ENCODE results near the gene HSD3B7.
"Not testable (repeated sequence)": the region's sequence is repeated elsewhere in the genome, so short reads cannot be mapped to it uniquely, and the experiment has no call there.

Gene HSD3B7

DNA sequence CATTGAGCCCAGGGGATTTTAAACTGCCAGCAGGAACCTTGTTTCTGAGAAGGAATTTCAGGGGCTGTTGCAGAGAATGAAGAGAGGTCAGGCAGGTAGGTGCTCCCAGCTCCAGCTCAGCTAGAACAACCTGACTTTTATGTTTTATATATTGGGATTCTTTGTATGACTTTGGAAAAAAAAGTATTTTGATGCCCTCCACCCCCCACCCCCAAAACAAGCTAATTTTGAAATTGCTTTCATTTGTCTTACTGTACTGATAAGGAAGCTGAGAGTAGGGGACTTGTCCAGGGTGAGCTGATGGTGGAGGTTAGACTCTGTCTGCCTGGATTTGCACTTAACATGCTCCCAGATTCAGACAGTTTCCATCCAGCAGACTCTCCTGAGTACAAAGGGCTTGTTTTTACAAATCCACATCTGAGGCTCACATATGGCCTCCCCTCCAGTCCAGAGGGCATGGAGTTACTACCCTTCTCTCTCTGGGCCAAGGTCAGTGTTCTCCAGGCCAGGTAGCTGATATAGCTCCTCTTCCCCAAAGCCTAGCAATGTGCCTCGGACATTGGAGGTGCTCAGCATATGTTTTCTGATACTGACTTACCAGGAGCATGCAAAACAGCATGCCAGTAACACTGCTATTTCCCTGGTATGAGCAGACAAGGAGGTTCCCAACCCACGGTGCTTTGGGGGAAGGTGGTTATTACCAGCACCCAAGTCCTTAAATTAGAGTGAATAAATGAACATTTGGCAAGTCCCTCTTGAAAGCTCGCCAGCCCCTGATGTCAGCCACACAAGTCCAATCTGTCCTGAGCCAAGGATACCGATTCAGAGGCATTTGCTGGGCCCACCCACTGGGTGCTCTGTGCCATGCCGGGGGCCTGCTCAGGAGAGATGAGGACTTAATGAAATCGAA is 14.1 kb downstream of the HSD3B7 start:
- no peak for DNase-seq (ENCODE audit: low read depth in 2 of 3, low spot score in 2 of 3)

DNA sequence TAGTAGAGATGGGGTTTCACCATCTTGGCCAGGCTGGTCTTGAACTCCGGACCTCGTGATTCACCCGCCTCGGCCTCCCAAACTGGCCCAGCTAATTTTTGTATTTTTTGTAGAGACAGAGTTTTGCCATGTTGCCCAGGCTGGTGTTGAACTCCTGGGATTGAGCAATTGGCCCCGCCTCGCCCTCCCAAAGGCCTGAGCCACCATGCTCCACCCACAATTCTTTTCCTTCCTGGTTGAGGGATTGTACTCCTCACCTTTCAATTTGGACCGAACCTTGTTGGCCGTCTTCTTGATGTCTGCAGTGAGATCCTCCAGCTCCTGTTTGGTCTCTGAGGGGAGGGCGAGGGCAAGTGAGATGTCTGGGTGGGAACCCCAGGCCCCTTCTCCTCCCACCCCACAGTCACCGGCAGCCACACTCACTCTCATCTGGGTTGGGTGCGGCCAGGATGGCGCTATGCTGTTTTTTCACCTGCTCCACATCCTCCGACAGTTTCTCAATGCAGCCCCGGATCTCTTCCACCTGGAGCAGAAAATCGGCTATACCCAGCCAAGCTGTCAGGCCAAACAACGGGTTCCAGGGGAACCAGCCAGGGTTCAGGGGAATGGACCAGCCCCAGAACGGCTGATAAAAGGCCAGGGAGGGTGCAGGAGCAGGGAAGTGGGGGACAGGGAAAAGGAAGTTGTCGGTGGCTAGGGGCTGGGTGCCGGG is 15.8 kb downstream of the HSD3B7 start:
- DNase-seq (ENCODE audit: low read depth in 2 of 3, low spot score in 2 of 3) = no peak

GRCh38 chr16:31001507-31002249 is 16.7 kb downstream of the HSD3B7 start:
- DNase-seq (ENCODE audit: low read depth in 2 of 3, low spot score in 2 of 3) = no peak

- DNase-seq (ENCODE audit: low read depth in 2 of 3, low spot score in 2 of 3) = no peak
Measured at GRCh38 chr16:31002250-31002700, 17.3 kb downstream of the HSD3B7 start.

GRCh38 chr16:31002862-31003341 is 17.9 kb downstream of the HSD3B7 start:
- DNase-seq (ENCODE audit: low read depth in 2 of 3, low spot score in 2 of 3) = no peak

DNA sequence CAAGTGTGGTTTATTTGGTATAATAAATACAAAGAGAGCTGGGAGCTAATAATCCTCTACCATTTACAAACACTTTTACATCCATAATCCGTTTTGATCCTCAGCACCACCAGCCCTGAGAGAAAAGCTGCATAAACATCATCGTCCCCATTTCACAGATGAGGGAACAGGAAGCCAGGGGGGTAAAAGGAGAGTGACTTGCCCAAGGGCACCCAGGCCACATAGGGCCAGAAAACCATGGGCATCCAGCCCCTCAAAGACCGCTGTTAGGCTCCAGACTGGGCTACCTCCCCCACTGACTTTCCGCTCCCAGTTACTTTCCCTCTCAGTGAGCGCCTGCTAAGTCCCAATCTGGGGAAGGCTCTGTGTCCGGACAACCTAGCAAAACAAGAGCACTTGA is 18.7 kb downstream of the HSD3B7 start:
- no peak for DNase-seq (ENCODE audit: low read depth in 2 of 3, low spot score in 2 of 3)

GRCh38 chr16:31004658-31005057 is 19.7 kb downstream of the HSD3B7 start:
- DNase-seq (ENCODE audit: low read depth in 2 of 3, low spot score in 2 of 3) = no peak

DNA sequence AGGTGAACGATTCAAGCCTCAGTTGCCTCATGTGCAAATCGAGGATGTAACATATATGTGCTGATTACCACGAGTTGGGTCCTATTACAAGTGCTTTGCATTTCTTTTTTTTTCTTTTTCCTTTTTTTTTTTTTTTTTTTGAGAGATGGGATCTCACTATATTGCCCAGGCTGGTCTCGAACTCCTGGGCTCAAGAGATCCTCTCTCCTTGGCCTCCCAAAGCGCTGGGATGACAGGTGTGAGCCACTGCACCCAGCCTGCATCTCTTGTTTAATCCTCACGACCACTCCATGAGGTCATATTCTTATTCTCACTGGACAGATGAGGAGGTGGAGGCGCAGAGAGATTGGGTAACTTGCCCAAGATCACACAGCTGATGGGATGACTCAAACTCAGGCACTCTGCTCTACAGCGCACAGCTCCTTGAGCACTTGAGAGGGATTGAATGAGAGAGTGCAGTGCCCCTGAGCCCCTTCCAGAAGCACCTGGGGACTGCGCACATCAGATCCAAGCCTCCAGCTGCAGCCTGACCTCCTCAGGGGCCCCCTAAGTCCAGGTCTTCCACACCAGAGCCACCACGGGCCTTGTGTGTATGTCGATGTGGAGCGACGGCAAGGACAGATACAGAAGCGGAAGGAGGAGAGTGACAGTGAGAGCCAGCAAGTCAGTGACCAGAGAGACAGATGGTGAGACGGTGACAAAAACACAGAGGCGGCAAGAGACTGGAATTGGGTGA is 20.5 kb downstream of the HSD3B7 start:
- DNase-seq (ENCODE audit: low read depth in 2 of 3, low spot score in 2 of 3) = no peak

DNA sequence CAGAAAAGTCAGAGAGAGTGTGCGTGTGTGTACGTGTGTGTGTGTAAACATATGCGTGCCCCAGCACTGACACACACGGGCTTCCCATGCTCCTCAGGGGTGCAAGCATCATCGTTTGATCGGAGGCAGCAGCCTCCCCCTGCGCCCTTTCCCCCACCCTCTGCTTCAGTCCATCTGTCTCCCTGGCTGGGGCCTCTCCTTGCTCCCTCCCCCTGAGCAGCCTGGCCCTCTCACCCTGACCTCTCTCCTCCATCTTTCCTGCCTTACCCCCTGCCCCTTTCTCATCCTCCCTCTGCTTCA is 21.0 kb downstream of the HSD3B7 start:
- no peak for DNase-seq (ENCODE audit: low read depth in 2 of 3, low spot score in 2 of 3)

GRCh38 chr16:31006589-31006988 is 21.6 kb downstream of the HSD3B7 start:
- no peak for DNase-seq (ENCODE audit: low read depth in 2 of 3, low spot score in 2 of 3)

GRCh38 chr16:31007684-31008083 is 22.7 kb downstream of the HSD3B7 start:
- DNase-seq (ENCODE audit: low read depth in 2 of 3, low spot score in 2 of 3) = no peak

DNA sequence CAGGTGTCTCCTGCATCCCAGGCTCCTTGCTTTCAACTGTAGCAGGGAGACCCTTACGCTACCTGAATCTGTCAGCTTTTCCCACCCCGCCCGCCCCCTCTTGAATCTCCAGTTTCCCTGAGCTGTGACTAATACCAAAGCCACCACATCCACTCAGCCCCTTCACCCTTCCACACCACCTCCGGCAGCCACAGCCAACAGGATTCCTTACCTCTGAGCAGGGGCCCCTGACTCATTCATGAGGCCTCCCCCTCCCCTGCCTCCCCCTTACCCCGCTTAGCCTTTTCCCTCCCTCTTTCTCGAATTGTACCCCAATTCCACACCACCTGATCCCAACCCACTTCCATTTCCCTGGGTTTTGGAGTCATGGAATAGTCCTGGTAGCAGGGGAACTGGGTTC is 23.1 kb downstream of the HSD3B7 start:
- no peak for DNase-seq (ENCODE audit: low read depth in 2 of 3, low spot score in 2 of 3)

- DNase-seq (ENCODE audit: low read depth in 2 of 3, low spot score in 2 of 3) = no peak
Measured at GRCh38 chr16:31008551-31008950, 23.5 kb downstream of the HSD3B7 start.

DNA sequence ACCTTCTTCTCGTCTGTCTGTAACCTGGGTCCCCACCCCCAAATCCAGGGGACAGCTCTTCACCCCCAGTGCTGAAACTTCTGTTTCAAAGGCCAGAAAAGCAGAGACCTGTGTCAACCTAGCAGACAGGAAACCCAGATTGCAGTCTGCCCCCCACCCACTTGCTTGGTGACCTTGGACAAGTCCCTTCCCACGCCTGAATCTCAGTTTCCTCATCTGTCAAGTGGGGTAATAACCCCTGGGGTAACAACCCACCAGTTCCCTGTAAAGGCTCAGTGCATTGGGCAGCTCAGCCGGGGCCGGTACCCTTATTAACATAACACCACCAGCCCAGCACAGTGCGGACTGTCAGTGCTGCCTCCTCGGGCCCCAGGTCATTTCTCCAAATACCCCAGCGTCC is 24.1 kb downstream of the HSD3B7 start:
- DNase-seq (ENCODE audit: low read depth in 2 of 3, low spot score in 2 of 3) = no peak

DNA sequence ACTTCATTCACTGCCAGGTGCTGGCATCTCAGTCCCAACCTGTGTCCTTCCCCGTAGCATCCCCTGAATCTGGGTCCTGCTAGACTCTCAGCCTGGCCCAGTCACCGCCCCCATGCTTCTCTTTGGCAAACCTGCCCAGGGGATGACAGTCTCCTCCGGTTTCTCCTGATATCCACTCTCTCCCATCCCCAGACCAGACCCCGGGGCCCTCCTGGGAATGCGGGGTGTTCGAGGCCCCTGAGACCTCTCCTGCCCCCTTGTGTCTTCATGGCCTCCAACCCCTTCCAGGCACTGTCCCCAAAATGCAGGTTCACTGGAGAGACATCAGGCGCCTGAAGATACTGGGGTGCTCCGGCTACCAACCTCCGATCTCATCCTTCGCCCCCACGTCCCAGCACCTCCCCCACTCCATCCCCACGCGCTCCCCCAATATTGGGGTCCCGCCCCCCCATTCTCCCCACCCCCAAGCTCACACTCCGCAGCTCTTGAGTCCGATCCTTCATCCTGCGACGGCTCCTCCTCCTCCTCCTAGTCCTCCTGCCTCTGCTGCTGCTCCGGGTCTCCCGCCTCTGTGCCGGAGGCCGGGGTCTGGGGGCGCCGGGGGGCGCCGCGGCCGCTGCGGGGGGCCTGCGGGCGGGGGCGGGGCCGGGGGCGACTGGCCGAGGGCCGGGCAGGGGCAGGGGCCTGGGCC is 25.0 kb downstream of the HSD3B7 start:
- DNase-seq (ENCODE audit: low read depth in 2 of 3, low spot score in 2 of 3) = no peak

DNA sequence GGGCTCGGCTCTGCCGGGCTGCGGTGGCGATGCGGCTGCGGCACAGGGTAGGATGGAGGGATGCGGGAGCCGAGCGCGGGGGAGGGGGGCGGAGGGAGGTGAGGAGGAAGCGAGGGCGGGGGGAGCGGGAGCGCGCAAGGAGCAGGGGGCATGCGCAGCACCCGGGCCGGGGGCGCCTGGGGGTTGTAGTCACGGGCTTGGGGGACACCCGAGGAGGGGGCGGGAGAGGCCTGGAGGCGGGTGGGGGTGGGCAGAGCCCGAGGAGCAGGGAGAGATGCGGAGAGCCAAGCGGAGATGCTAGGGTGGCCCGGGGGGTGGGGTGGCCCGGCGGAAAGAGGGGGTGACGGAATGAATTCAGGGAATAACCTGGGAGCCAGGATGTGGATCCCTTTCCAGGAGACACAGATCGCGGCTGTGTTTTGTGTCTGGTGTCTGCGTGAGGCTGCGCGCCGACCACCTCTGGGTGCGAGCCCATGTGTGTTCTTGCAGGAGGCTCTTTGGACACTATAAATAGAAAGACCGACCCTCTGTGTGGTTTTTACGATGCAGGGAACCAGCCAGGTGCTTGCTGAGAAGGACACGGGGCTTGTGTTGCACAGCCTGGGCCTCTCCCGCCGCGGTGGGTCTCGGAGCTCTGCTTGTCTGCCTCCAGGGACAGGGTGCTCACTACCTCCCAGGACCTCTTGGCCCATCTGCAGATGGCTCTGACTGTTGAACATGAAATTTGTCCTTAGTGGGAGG is 25.7 kb downstream of the HSD3B7 start, which contains the start of gene STX1B:
TSS of gene STX1B (minus strand) at position 54 of the 741 bp plus-strand sequence. CDS start 242 bp downstream, outside the sequence.
- no peak for DNase-seq (ENCODE audit: low read depth in 2 of 3, low spot score in 2 of 3)

GRCh38 chr16:31011815-31012214 is 26.8 kb downstream of the HSD3B7 start:
- DNase-seq (ENCODE audit: low read depth in 2 of 3, low spot score in 2 of 3) = not testable (repeated sequence)

DNA sequence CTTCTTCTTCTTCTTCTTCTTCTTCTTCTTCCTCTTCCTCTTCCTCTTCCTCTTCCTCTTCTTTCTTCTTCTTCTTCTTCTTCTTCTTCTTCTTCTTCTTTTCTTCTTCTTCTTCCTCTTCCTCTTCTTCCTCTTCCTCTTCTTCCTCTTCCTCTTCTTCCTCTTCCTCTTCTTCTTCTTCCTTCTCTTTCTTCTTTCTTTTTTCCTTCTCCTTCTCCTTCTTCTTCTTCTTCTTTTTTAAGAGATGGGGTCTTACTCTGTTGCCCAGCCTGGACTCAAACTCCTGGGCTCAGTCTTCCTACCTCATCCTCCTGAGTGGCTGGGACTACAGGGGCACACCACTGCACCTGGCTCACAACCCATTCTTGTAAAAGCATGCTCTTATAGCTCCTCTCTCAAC is 28.3 kb downstream of the HSD3B7 start:
- DNase-seq (ENCODE audit: low read depth in 2 of 3, low spot score in 2 of 3) = not testable (repeated sequence)

GRCh38 chr16:31016018-31016417 is 31.0 kb downstream of the HSD3B7 start:
- no peak for DNase-seq (ENCODE audit: low read depth in 2 of 3, low spot score in 2 of 3)

DNA sequence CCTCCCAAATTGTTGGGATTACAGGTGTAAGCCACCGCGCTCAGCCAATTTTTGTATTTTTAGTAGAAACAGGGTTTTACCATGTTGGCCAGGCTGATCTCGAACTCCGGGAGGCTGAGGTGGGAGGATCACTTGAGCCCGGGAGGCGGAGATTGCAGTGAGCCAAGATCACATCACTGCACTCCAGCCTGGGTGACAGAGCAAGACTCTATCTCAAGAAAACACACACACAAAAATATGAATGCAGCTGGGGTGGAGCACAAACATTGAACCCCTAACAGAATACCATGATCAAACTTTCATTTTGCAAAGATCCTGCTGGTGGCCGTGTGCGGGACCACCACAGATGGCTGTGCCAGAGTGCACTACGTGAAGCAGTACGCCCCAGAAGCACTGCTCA is 32.7 kb downstream of the HSD3B7 start:
- DNase-seq (ENCODE audit: low read depth in 2 of 3, low spot score in 2 of 3) = not testable (repeated sequence)
